CD4-positive, alpha-beta T cell treated with Interleukin-4 for 4 hours (primary cell): ENCODE measurements around the gene DCBLD2.

Source experiments
- DNase-seq: peaks from one replicate; pipeline ENCODE4 v3.0.0-alpha.2; 2020

DCBLD2 gene

GRCh38 chr3:98827221-98827920, 74.1 kb downstream of the DCBLD2 start:
- DNase-seq: no peak

DNA sequence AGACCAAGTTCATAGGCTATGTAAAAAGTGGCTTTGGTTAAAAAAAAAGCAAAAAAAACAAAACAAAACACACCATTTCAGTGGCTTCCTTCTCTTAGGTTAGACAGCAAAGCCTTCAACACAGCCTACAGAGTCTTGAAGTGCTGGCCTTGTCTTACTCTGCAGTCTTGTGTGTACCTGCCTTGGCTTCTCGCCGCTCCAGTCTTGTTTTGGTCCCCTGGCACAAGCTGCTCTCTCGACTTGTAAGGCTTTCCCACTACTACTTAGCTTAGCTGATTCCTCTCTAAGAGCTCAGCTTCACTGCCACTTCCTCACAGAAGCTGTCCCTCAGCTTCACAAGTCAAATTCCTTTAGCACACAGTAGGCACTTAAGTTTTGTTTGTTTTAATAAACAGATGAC, 75.4 kb downstream of the DCBLD2 start:
- no peak for DNase-seq

DNA sequence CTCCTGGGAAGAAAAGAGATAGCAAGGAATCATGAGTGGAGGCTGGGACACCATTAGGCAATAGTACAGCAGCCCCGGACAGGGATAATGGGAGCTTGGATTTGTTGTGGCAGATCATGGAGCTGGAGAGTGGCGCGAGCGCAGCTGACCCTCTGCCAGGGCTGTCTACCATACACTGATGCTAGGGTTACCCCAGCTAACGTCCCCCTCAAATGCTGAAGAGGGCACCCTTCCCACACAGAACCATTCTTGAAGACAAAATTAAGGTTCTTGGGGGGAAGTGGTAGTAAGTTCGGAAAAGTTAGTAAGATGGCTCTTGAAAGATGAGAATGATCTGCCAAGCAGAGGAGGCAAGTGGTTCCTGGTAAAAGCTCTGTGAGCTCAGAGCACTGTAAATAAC, 77.2 kb downstream of the DCBLD2 start:
- no peak for DNase-seq

- DNase-seq: no peak
Observed at GRCh38 chr3:98823791-98824190, 77.7 kb downstream of the DCBLD2 start.

GRCh38 chr3:98821063-98821462, 80.4 kb downstream of the DCBLD2 start:
- no peak for DNase-seq

GRCh38 chr3:98817547-98818041, 83.9 kb downstream of the DCBLD2 start:
- peak; percentile 15 for DNase-seq

GRCh38 chr3:98814817-98815420, 86.6 kb downstream of the DCBLD2 start:
- no peak for DNase-seq

GRCh38 chr3:98812851-98813374, 88.6 kb downstream of the DCBLD2 start:
- DNase-seq: no peak

DNA sequence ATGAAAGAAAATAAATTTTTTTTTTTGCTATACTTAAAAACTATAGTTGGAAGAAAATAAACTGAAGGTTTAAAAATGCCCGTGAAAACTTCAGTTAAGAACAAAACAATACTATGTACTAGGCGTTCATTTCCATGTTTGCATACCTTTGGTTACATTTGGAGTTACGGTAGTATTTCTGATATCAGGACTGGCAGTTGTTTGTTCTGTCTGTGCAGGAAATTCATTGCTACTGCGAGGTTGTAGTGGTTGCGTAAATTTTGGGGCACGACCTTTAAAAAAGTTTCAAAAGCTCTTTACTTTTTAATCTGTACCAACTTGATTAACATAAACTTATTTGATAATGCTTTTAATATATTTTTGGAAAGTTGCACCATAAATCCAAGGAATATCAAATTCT, 90.4 kb downstream of the DCBLD2 start:
- DNase-seq: no peak

DNA sequence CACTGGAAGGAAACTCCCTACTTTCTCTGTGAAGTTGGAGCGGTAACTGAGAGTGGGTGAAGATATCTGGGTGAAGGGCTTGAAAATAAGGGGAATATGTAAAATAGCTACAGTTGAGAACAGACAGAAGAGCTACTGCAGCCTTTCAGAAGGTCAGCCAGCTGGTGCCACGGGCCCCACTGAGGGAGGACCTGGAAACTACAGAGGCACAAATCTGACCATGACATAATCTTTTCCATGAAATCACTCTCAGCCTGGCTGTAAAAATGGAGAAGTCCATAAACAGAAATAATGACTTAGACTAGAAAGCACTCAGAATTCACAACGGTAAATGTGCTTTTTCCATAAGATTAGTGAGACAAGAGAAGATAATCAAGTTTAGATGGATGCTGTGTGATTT, 91.9 kb downstream of the DCBLD2 start:
- no peak for DNase-seq

DNA sequence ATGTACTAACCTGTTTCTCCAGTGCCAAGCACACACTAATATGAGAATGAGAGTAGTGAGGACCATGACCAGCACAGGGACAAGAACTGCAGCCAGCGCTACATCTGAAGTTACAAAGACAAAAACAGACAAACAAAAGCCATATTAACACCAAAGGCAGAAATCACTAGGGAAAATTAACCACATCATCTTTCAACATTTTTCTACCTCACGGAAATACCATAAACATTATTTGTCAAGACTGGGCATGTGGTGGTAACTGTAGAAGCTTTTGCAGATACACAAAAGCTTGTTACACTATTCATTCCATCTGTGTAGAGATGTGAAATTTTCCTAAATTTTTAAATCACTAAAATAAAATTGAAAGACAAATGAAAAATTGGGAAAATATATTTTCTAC, 93.4 kb downstream of the DCBLD2 start:
- no peak for DNase-seq

- DNase-seq: no peak
Observed at GRCh38 chr3:98807561-98807960, 93.9 kb downstream of the DCBLD2 start.

- DNase-seq: no peak
Observed at GRCh38 chr3:98807011-98807410, 94.5 kb downstream of the DCBLD2 start.

DNA sequence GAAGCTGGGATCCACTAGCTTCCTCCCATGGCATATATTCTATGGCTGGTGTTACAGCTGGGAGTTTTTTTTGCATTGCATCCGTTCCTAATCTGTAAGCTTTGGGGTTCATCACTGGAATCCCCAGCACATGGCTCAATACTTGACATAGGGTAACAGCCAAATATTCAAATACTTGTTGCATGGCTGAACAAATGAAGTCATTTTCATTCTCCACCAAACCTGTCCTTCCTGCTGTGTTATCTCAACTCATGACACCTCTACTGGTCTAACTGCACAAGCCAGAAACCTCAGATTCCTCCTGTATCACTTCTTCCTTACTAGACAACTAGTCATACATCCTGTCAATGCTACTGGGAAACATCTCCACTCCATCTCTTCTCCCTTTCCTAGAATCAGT, 95.0 kb downstream of the DCBLD2 start:
- DNase-seq: no peak

- DNase-seq: no peak
Observed at GRCh38 chr3:98805571-98805970, 95.9 kb downstream of the DCBLD2 start.

GRCh38 chr3:98801043-98801747, 100.3 kb downstream of the DCBLD2 start:
- no peak for DNase-seq

DNA sequence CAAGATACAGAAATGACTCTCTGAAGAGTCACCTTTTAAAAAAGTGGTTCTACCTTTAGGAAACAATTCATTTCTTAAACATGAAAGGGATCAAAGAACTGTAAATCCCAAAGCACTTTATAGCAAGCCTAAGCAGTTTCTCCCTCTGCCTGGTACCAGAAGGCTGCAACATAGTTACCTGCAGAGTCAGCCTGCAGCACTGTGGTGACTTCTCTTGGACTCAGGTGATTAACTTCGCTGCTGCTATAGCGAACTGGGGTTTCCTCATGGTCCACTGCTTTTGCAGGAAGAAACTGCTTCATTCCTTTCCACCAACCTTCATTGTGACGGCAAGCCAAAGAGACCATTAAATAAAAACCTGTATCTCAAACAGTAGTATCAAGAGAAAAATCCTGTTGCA, 101.1 kb downstream of the DCBLD2 start:
- DNase-seq: no peak

DNA sequence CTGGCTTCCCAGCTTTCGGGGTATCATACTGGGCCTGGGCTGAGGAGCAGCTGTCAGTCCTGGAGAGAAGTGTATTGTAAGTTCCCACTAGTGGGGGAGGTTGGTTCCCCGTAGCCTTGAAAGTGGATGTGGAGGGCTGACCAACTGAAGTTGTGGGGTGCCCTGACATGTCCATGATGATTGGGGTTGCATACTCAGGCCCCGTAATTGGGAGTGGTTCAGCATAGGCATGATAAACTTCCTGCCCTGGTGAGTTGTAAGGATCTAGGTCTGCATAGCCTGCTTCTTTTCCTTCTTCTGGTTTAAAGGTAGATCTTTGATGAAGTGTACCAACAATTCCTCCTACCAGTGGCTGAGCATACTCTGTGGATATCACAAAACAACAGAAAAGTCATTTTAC, 102.0 kb downstream of the DCBLD2 start:
- no peak for DNase-seq

DNA sequence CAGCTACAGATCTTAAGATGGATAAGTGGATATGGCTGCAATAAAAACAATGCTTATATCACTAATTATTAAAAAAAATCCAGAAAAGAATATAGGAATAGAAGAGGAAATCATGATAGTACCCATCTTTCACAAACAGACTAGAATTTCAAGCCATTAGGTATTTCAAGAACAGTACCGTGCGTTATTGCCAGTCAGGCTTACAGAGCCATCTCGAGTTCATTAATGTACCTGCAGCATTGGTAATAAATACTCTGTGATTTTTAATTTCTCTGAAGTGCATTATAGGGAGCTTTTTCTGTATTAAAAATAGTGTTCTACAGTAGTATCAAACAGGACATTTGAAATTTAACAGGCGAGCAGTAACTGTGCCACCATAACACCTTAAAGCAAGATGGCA, 102.7 kb downstream of the DCBLD2 start:
- no peak for DNase-seq

DNA sequence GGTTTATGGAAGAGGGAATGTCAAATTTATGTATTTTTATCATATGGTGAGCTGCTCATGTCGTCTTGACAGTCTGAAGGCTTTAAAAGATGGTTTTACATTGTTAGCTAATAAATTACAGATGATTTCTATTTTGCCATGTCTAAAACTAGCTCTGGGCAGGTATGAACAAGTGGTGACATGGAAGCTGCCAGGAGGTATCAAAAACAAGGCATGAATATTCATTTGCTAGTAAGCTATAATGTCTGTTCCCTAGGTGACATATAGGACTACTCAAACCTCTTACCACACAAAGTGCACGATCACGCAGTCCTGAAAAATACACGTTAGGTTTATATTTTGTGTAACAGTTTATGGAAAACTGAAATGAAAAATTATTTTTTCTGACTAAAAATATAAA, 103.6 kb downstream of the DCBLD2 start:
- no peak for DNase-seq

DNA sequence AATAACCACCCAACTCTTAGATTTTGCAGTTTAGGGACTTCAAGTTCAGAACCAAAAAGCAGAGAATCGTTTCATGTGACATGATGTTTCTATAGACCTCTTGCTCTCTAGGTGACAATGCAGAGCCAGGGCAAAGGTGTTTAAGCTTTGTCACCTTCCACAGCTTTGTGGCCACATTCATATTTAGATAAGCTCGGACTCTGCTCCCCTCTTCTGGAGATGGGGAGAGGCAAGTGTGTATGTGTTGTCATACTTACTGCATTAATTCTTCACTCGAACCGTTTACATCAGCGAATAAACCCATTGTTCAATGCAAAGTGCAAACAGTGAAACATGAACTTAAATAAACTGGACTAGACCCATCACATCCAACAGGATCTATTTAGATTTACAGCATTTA, 105.2 kb downstream of the DCBLD2 start:
- DNase-seq: no peak

GRCh38 chr3:98793971-98794370, 107.5 kb downstream of the DCBLD2 start:
- no peak for DNase-seq

- DNase-seq: no peak
Observed at GRCh38 chr3:98791341-98792325, 109.9 kb downstream of the DCBLD2 start.
